Ramos (cell line): ENCODE data around the gene ANKRD33B.
"Not testable (repeated sequence)": the region's sequence is repeated elsewhere in the genome, so short reads cannot be mapped to it uniquely, and the experiment has no call there.

Source experiments
- in situ Hi-C: fragments of 300-500 bp; cut with MboI; formaldehyde crosslinking; loops from one replicate; pipeline ENCODE4 v1.14.3; 2022; ENCODE audit warnings: low sequenced_read_pairs; ENCODE audit not compliant: unreplicated experiment

The ANKRD33B gene

GRCh38 chr5:10631316-10631996, 67.6 kb downstream of the ANKRD33B start:
- in situ Hi-C loops = no loop called here

- in situ Hi-C loops = no loop called here
Observed at GRCh38 chr5:10632110-10632761, 68.4 kb downstream of the ANKRD33B start.

GRCh38 chr5:10633271-10634049, 69.6 kb downstream of the ANKRD33B start:
- in situ Hi-C loops = no loop called here

DNA sequence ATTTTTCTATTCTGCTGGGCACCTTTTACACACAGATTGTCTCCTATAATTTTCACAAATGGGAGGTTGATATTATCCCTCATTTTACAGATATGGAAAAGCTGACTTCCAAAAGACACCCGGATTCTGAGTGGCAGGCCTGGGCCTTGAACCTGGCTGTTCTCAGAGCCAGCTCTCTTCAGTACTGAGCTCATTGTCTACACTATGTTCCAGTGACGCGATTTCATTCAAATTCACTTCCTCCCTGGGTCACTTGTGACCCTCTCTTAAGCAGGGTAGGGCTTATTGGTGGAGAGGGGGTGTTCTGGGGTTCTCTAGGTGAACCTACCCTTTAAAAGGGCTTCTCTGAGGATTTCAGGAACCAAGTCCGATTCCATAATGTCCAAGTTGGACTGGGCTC, 70.2 kb downstream of the ANKRD33B start:
- in situ Hi-C loops = no loop called here

- in situ Hi-C loops = no loop called here
Observed at GRCh38 chr5:10634562-10634961, 70.7 kb downstream of the ANKRD33B start.

- in situ Hi-C loops = no loop called here
Observed at GRCh38 chr5:10635257-10635866, 71.5 kb downstream of the ANKRD33B start.

GRCh38 chr5:10635867-10636350, 72.0 kb downstream of the ANKRD33B start:
- in situ Hi-C loops = no loop called here

DNA sequence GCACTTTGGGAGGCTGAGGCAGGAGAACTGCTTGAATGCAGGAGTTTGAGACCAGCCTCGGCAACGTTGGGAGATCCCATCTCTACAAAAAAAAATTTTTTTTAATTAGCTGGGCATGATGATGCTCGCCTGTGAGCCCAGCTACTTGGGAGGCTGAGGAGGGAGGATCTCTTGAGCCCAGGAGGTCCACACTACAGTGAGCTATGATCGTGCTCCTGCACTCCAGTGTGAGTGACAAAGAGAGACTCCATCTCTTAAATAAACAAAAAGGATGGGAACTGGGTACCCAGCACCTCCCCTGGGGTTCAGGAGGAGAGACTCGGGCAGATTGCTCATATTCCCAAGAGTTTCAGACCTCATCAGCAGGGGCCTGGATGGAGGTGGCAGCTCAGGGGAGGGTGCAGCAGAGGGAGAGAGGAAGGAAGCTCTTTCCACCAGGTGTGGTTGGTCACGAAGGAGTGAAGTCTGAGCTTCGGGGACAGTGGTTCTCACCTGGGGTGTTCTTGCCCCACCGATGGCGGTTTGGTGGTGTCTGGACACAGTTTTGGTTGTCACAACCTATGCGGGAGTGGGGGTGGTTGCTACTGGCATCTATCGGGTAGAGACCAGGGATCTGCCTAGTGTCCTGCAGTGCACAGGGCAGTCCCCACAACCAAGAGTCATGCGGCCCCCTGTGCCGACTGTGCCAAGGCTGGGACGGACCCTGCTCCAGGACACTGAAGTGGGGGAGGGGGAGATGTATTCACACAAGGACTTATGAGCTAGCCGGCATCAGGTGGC, 72.7 kb downstream of the ANKRD33B start:
- in situ Hi-C loops = no loop called here

GRCh38 chr5:10637944-10638343, 74.1 kb downstream of the ANKRD33B start:
- in situ Hi-C loops = no loop called here

GRCh38 chr5:10638723-10639122, 74.9 kb downstream of the ANKRD33B start:
- in situ Hi-C loops = not testable (repeated sequence)

DNA sequence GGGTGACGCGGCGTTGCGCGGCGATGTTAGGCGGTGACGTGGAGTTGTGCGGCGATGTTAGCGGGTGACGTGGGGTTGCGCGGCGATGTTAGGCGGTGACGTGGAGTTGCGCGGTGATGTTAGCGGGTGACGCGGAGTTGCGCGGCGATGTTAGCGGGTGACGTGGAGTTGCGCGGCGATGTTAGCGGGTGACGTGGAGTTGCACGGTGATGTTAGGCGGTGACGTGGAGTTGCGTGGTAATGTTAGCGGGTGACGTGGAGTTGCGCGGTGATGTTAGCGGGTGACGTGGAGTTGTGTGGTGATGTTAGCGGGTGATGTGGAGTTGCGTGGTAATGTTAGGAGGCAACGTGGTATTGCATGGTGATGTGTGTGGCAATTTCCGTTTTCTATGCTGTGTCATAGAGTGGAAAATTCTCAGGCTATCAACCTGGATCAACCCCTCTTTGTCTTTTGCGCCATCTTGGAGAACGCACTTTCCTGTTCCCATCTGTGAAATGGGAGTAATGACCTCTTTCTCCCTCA, 76.0 kb downstream of the ANKRD33B start:
- in situ Hi-C loops = no loop called here

DNA sequence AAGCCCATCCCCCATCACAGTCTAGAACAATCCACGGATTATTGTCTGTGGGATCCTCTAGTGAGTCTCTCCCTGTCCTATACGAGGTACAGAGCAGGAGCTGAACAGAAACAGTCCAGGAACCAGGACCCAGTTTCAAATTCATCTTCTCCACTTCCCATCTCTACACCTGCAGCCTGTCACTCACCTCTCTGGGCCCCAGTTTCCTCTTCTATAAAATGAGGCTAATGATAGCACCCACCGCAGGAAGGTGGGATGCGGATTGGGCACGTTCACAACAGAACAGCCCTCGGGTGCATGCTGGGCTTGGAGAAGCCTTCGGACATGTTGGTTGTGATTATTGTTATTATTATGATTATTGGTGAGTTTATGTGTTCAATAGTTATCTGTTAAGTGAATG, 78.5 kb downstream of the ANKRD33B start:
- in situ Hi-C loops = no loop called here

DNA sequence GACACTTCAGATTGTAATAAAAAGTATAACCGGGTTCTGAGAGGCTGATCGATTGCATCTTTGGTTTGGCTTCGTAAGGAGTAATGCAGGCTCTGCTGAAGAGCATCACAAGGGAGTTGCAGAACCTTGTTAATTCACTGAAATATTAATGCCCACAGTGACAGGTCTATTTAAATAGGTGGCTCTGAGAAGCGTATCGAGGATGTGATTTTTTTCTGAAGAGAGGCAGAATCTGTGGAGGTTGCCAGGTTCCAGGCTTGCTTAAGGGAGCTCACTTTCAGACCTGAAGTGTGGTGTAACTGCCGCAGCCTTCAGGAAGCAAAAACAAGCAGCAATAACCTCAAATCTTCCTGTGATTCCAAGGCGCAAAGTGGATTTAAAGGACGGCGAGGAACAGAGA, 80.3 kb downstream of the ANKRD33B start:
- in situ Hi-C loops = no loop called here

GRCh38 chr5:10645146-10645545, 81.3 kb downstream of the ANKRD33B start:
- in situ Hi-C loops = no loop called here

DNA sequence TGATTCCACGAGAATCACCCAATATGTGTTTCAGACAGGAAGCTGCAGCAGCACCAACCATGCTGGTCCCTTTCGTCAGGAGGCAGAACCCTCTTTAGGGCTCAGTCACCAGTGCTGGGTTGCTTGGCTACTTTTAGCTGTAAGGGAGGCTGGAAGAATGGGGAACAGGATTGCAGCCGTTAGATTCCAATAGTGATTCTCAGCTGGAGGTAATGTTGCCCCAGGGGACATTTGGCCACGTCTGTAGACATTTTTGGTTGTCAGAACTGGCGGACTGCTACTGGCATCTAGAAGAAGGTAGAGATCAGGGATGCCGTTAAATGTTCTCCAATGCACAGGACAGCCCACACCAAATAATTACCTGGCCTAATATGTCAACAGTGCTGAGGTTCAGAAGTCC, 81.8 kb downstream of the ANKRD33B start:
- in situ Hi-C loops = no loop called here

GRCh38 chr5:10647640-10648039, 83.8 kb downstream of the ANKRD33B start:
- in situ Hi-C loops = no loop called here

- in situ Hi-C loops = no loop called here
Observed at GRCh38 chr5:10648806-10649665, 85.2 kb downstream of the ANKRD33B start.

DNA sequence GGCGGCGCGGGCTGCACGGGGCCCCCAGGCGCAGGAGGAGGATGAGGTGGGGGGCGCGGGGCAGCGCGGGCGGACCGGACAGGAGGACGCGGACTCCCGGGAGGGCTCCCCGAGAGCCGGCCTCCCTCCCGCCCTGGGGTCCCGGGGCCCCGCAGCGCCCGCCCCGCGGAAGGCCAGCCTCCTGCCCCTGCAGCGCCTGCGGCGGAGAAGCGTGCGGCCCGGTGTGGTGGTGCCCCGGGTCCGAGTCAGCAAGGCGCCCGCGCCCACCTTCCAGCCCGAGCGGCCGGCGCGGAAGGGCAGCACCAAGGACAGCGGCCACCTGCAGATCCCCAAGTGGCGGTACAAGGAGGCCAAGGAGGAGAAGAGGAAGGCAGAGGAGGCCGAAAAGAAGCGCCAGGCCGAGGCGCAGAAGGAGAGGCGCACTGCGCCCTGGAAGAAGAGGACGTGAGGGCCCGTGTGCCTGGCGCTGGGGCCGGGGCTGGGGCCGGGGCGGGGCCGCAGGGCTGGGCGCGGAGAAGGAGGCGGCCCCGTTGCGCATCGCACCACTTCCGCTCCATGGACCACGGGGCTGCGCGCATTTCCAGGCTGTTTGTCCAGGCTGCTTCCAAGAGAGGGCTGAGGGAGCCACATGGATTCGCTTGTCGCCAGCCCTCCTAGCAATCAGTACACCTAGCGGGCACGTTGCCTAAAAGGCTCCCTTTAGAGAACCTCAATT, 86.0 kb downstream of the ANKRD33B start:
- in situ Hi-C loops = no loop called here
